T-cell (primary cell): ENCODE measurements around the gene ZNF396. TPM values are rescaled to one million over a fixed set of nuclear protein-coding genes. Genes with fewer than 3 reads are reported as not detected.

Experiments
- ATAC-seq, 4 experiments: fragments of 200-7000 bp in 3 of 4; fragments of 150-1000 bp in 1 of 4; cut with Tn5 transposase; replicated peaks in 1 of 4; 1 replicate in 3 of 4; 2 replicates in 1 of 4; pipeline ENCODE4 v1.10.0; 2021; ENCODE audit warnings: moderate library complexity in 3 of 4, mild to moderate bottlenecking in 2 of 4, moderate number of reproducible peaks in 1 of 4
- CTCF ChIA-PET, 2 donors: fragments of 300-600 bp; sonication (Branson Sonifier 250); formaldehyde crosslinking; loops; one replicate each; lab custom pipeline; 2022; ENCODE audit warnings: antibody characterized with exemption in 2 of 2; lab: Charles Lee
- POLR2A ChIA-PET, 2 donors: fragments of 300-600 bp; sonication (Branson Sonifier 250); formaldehyde crosslinking; loops; one replicate each; lab custom pipeline; 2022; ENCODE audit warnings: antibody characterized with exemption in 2 of 2; lab: Charles Lee
- DNase-seq, 35 experiments: peaks; one replicate each; pipeline versions ENCODE4 v3.0.0 to v3.0.0-alpha.2; 2013 to 2023
- H3K27ac ChIP-seq: one replicate; pipeline ENCODE4 v1.5.1; 2013; ENCODE audit warnings: low read length
- H3K27me3 ChIP-seq, 2 experiments: replicated peaks in 1 of 2; 1 replicate in 1 of 2; 2 replicates in 1 of 2; pipeline versions ENCODE4 v1.6.1 to v1.7.0; 2013; ENCODE audit warnings: low read length in 1 of 2, mixed read lengths in 1 of 2; ENCODE audit not compliant: control insufficient read depth in 2 of 2, insufficient read depth in 2 of 2; ENCODE audit errors: extremely low read depth in 1 of 2
- H3K36me3 ChIP-seq, 2 donors: 1 replicate in 1 of 2; 2 replicates in 1 of 2; pipeline versions ENCODE4 v1.6.1 to v1.7.0; 2013; ENCODE audit warnings: low read length in 1 of 2; ENCODE audit not compliant: control insufficient read depth in 2 of 2, insufficient read depth in 1 of 2; ENCODE audit errors: extremely low read depth in 1 of 2
- H3K4me1 ChIP-seq, 2 experiments: 1 replicate in 1 of 2; 2 replicates in 1 of 2; pipeline versions ENCODE4 v1.6.1 to v1.7.0; 2013; ENCODE audit warnings: low read length in 2 of 2, mixed read lengths in 1 of 2; ENCODE audit not compliant: insufficient read depth in 2 of 2, control insufficient read depth in 1 of 2; ENCODE audit errors: extremely low read depth in 1 of 2
- H3K4me3 ChIP-seq, 2 donors: 1 replicate in 1 of 2; 2 replicates in 1 of 2; pipeline versions ENCODE4 v1.5.1 to v1.7.0; 2013; ENCODE audit warnings: mild to moderate bottlenecking in 2 of 2, low read length in 1 of 2, moderate library complexity in 1 of 2; ENCODE audit not compliant: control insufficient read depth in 1 of 2; ENCODE audit errors: extremely low read depth in 1 of 2
- H3K9me3 ChIP-seq: 2 replicates; pipeline ENCODE4 v1.7.0; 2013
- H3K27ac Mint-ChIP-seq, 2 donors: one replicate each; pipeline ENCODE4 v1.8.0; 2020 to 2021; ENCODE audit warnings: mild to moderate bottlenecking in 2 of 2, mixed read lengths in 2 of 2
- H3K27me3 Mint-ChIP-seq, 2 donors: one replicate each; pipeline ENCODE4 v1.8.0; 2021 to 2022; ENCODE audit warnings: mixed read lengths in 2 of 2
- H3K36me3 Mint-ChIP-seq: one replicate; pipeline ENCODE4 v1.8.0; 2021; ENCODE audit warnings: mixed read lengths
- H3K4me1 Mint-ChIP-seq, 3 donors: one replicate each; pipeline ENCODE4 v1.8.0; 2020 to 2022; ENCODE audit warnings: mixed read lengths in 3 of 3, mild to moderate bottlenecking in 1 of 3
- H3K4me3 Mint-ChIP-seq, 3 donors: one replicate each; pipeline ENCODE4 v1.8.0; 2020 to 2022; ENCODE audit warnings: mild to moderate bottlenecking in 3 of 3, mixed read lengths in 3 of 3, moderate library complexity in 3 of 3
- H3K9me3 Mint-ChIP-seq, 3 donors: one replicate each; pipeline ENCODE4 v1.8.0; 2020 to 2022; ENCODE audit warnings: mixed read lengths in 3 of 3
- WGBS: methylation state at CpG from one replicate; pipeline ENCODE4 v1.1.5; 2013; ENCODE audit warnings: missing lambda C conversion rate; ENCODE audit not compliant: insufficient coverage; 5-methylcytosine and 5-hydroxymethylcytosine counted together
- total RNA-seq, 35 experiments: library from RNA in 6 of 35; stranded (reverse) in 6 of 35; fragments of 120-200 nt in 1 of 35; gene quantifications; one replicate each; pipeline versions ENCODE4 v1.2.1 to v1.2.4 and lab custom pipeline; 2013 to 2026

ZNF396 gene
- total RNA-seq, 5 donors from 2014 or later (not counting 1 experiment from before 2014, with no cell fraction given), result 0.73 to 2.4 (median 1.4) TPM; not detected in 1

- Histone ChIP-seq H3K27ac (no peak overlapping the region), H3K4me1 (no peaks in the 10 kb centered on the region), H3K4me3 (no peak overlapping the region), H3K27me3 (no peaks in the 10 kb centered on the region), H3K9me3 (no peaks in the 10 kb centered on the region), H3K36me3 (no peaks in the 10 kb centered on the region)
- Mint-ChIP-seq H3K4me1 (no peaks in the 10 kb centered on the region), H3K9me3 (no peaks in the 10 kb centered on the region), H3K36me3 (no peaks in the 10 kb centered on the region), H3K27me3 (peaks cover 3% of the 10 kb centered on the region in 2 donors), H3K27ac (no peak overlapping the region), H3K4me3 (no peak overlapping the region)
- ChIA-PET CTCF (interaction anchor here in 1 of 2 donors (0.6 kb wide), 1 partner anchor 159 kb away, joined by 5 read pairs; no protein-coding TSS in a partner anchor), POLR2A (interaction anchor here in 1 of 2 donors (0.7 kb wide), 1 partner anchor 1463 kb away, joined by 3 read pairs; no protein-coding TSS in a partner anchor)
- no peak for ATAC-seq
- no peak for DNase-seq
Measured at GRCh38 chr18:35362531-35362930, 14.6 kb downstream of the ZNF396 start.

- Histone ChIP-seq H3K36me3 (no peaks in the 10 kb centered on the region), H3K9me3 (no peaks in the 10 kb centered on the region), H3K4me3 (no peak overlapping the region), H3K27me3 (no peaks in the 10 kb centered on the region), H3K4me1 (no peaks in the 10 kb centered on the region), H3K27ac (no peak overlapping the region)
- WGBS, result no CpG with 5 or more reads among the region's 2 CpGs
- no peak overlapping the region for H3K27ac Mint-ChIP-seq
- POLR2A ChIA-PET, result interaction anchor here in 1 of 2 donors (0.7 kb wide), 1 partner anchor 1464 kb away, joined by 3 read pairs; no protein-coding TSS in a partner anchor
- H3K4me3 Mint-ChIP-seq, result no peak overlapping the region
- H3K27me3 Mint-ChIP-seq, result peaks cover 3% of the 10 kb centered on the region in 2 donors
- no peaks in the 10 kb centered on the region for H3K9me3 Mint-ChIP-seq
- no peaks in the 10 kb centered on the region for H3K4me1 Mint-ChIP-seq
- ATAC-seq (no peak), DNase-seq (no peak)
- CTCF ChIA-PET, result interaction anchor here in 1 of 2 donors (0.6 kb wide), 1 partner anchor 335 kb away, joined by 3 read pairs; no protein-coding TSS in a partner anchor
- H3K36me3 Mint-ChIP-seq, result no peaks in the 10 kb centered on the region
Measured at GRCh38 chr18:35361570-35362321, 15.4 kb downstream of the ZNF396 start.

- ATAC-seq, result peak; percentile 81 to 98 (median 94)
- no peaks in the 10 kb centered on the region for H3K27me3 Mint-ChIP-seq
- no peak overlapping the region for H3K27ac Mint-ChIP-seq
- H3K4me3 Mint-ChIP-seq, result no peak overlapping the region
- Histone ChIP-seq H3K4me3 (no peak overlapping the region), H3K4me1 (no peaks in the 10 kb centered on the region), H3K27me3 (peaks cover 0 to 3% of the 10 kb centered on the region in 2 experiments), H3K9me3 (no peaks in the 10 kb centered on the region), H3K36me3 (no peaks in the 10 kb centered on the region), H3K27ac (no peak overlapping the region)
- 53% methylated on average over 4 of the region's 4 CpGs for WGBS
- peaks cover 0 to 11% (median 8%) of the 10 kb centered on the region in 3 donors for H3K9me3 Mint-ChIP-seq
- peaks cover 0 to 3% (median 0%) of the 10 kb centered on the region in 3 donors for H3K4me1 Mint-ChIP-seq
- ChIA-PET POLR2A (interaction anchor here in 1 of 2 donors (0.9 kb wide), 1 partner anchor 11 kb away, joined by 6 read pairs; the partner anchor contains the start of gene ZNF24), CTCF (interaction anchor here (0.5 to 2.2 kb wide), 17 partner anchors 10 to 488 kb away, joined by 3 to 20 read pairs (median 4); partner anchors contain the start of genes ZNF24 (in 1 of the 2) and ZSCAN30 (in 1 of the 2))
- H3K36me3 Mint-ChIP-seq, result peaks cover 6% of the 10 kb centered on the region
- DNase-seq, result peak; percentile 24 to 78 (median 54)
Measured at GRCh38 chr18:35355140-35355618, 22.0 kb downstream of the ZNF396 start.

- H3K4me3 ChIP-seq, result no peak overlapping the region
- no peaks in the 10 kb centered on the region for H3K4me1 ChIP-seq
- H3K4me3 Mint-ChIP-seq, result no peak overlapping the region
- ChIA-PET CTCF (no interaction called here), POLR2A (no interaction called here)
- ATAC-seq, result no peak
- H3K36me3 Mint-ChIP-seq, result peaks cover 6% of the 10 kb centered on the region
- H3K27ac ChIP-seq, result no peak overlapping the region
- H3K27me3 ChIP-seq, result peaks cover 0 to 3% of the 10 kb centered on the region in 2 experiments
- no peaks in the 10 kb centered on the region for H3K27me3 Mint-ChIP-seq
- H3K9me3 Mint-ChIP-seq, result peaks cover 0 to 11% (median 8%) of the 10 kb centered on the region in 3 donors
- no peaks in the 10 kb centered on the region for H3K9me3 ChIP-seq
- no peak for DNase-seq
- no peaks in the 10 kb centered on the region for H3K36me3 ChIP-seq
- peaks cover 0 to 3% (median 0%) of the 10 kb centered on the region in 3 donors for H3K4me1 Mint-ChIP-seq
- H3K27ac Mint-ChIP-seq, result no peak overlapping the region
Measured at GRCh38 chr18:35352778-35353177, 24.4 kb downstream of the ZNF396 start.

GRCh38 chr18:35352283-35352682 lies 24.9 kb downstream of the ZNF396 start:
- ChIA-PET CTCF (interaction anchor here in 1 of 2 donors (0.5 kb wide), 1 partner anchor 122 kb away, joined by 5 read pairs; no protein-coding TSS in a partner anchor), POLR2A (no interaction called here)
- ATAC-seq (no peak), DNase-seq (no peak)
- Mint-ChIP-seq H3K4me1 (peaks cover 0 to 3% (median 0%) of the 10 kb centered on the region in 3 donors), H3K4me3 (no peak overlapping the region), H3K9me3 (peaks cover 0 to 11% (median 8%) of the 10 kb centered on the region in 3 donors), H3K27ac (no peak overlapping the region), H3K36me3 (peaks cover 6% of the 10 kb centered on the region), H3K27me3 (no peaks in the 10 kb centered on the region)
- 86% methylated on average over 1 of the region's 2 CpGs for WGBS
- H3K27me3 ChIP-seq, result peaks cover 0 to 3% of the 10 kb centered on the region in 2 experiments
- no peaks in the 10 kb centered on the region for H3K36me3 ChIP-seq
- H3K4me1 ChIP-seq, result no peaks in the 10 kb centered on the region
- H3K27ac ChIP-seq, result no peak overlapping the region
- no peak overlapping the region for H3K4me3 ChIP-seq
- no peaks in the 10 kb centered on the region for H3K9me3 ChIP-seq

- no peak for ATAC-seq
- Mint-ChIP-seq H3K9me3 (peaks cover 0 to 8% (median 8%) of the 10 kb centered on the region in 3 donors), H3K4me1 (peaks cover 18 to 23% (median 22%) of the 10 kb centered on the region in 3 donors), H3K4me3 (no peak overlapping the region), H3K27ac (no peak overlapping the region), H3K27me3 (no peaks in the 10 kb centered on the region), H3K36me3 (peaks cover 6% of the 10 kb centered on the region)
- peaks cover 9 to 10% of the 10 kb centered on the region in 2 experiments for H3K4me1 ChIP-seq
- ChIA-PET CTCF (interaction anchor here (0.6 to 1.1 kb wide), 5 partner anchors 11 to 142 kb away, joined by 3 to 5 read pairs (median 3); no protein-coding TSS in a partner anchor), POLR2A (interaction anchor here in 1 of 2 donors (0.8 kb wide), 1 partner anchor 289 kb away, joined by 8 read pairs; no protein-coding TSS in a partner anchor)
- no peak overlapping the region for H3K27ac ChIP-seq
- no peak for DNase-seq
- H3K4me3 ChIP-seq, result no peak overlapping the region
- H3K27me3 ChIP-seq, result peaks cover 0 to 3% of the 10 kb centered on the region in 2 experiments
- H3K9me3 ChIP-seq, result no peaks in the 10 kb centered on the region
- H3K36me3 ChIP-seq, result no peaks in the 10 kb centered on the region
- WGBS, result no CpG with 5 or more reads among the region's 3 CpGs
Measured at GRCh38 chr18:35348001-35348400, 29.1 kb downstream of the ZNF396 start.
